AG04450 (cell line): Measurements from ENCODE around the gene ODAPH. TPM values are rescaled to one million over a fixed set of nuclear protein-coding genes. Genes with fewer than 3 reads are reported as not detected.

Experiments used
- CTCF ChIA-PET: fragments of 300-600, 350-600 bp; formaldehyde crosslinking; extraction: SDS; loops from one replicate; lab custom pipeline; 2022; ENCODE audit warnings: antibody characterized with exemption, inconsistent platforms; lab: Charles Lee
- POLR2A ChIA-PET: fragments of 350-600 bp; formaldehyde crosslinking; extraction: SDS; loops from one replicate; lab custom pipeline; 2021; ENCODE audit warnings: antibody characterized with exemption, inconsistent platforms; lab: Yijun Ruan, JAX
- DNase-seq: peaks from one replicate; pipeline ENCODE4 v3.0.0-alpha.2; 2011; ENCODE audit warnings: low read depth, low spot score
- H3K27ac ChIP-seq: one replicate; pipeline ENCODE4 v1.5.1; 2012; ENCODE audit warnings: low read depth, low read length, control low read depth
- H3K27me3 ChIP-seq: one replicate; pipeline ENCODE4 v1.6.0; 2012; ENCODE audit warnings: low read length; ENCODE audit not compliant: control insufficient read depth, insufficient read depth
- H3K4me3 ChIP-seq: 2 replicates; pipeline ENCODE4 v1.5.1; 2011; ENCODE audit warnings: mild to moderate bottlenecking, low read depth, low read length, control low read depth
- H3K9me3 ChIP-seq: 2 replicates; pipeline ENCODE4 v1.5.1; 2012; ENCODE audit warnings: low read length; ENCODE audit not compliant: control insufficient read depth, insufficient read depth
- CTCF ChIP-seq: IDR thresholded peaks from 2 replicates; pipeline ENCODE4 v1.5.1; 2011; ENCODE audit warnings: low read depth, low read length, control low read depth, inconsistent platforms
- polyA plus RNA-seq: library from polyadenylated mRNA; depleted of rRNA; stranded (reverse); fragments of >200 nt; gene quantifications from 2 replicates; pipeline ENCODE4 v1.2.3, GENCODE V29; 2011

The ODAPH gene
- polyA plus RNA-seq, 1 experiment = not detected

- Histone ChIP-seq H3K4me3 (no peak overlapping the region), H3K9me3 (no peaks in the 10 kb centered on the region), H3K27me3 (no peaks in the 10 kb centered on the region), H3K27ac (no peak overlapping the region)
- TF ChIP-seq CTCF = no peak
- ChIA-PET POLR2A (no interaction called here), CTCF (no interaction called here)
- no peak for DNase-seq
Observed at GRCh38 chr4:75549019-75549418, 6.8 kb upstream of the ODAPH start.

- no peaks in the 10 kb centered on the region for H3K9me3 ChIP-seq
- no peak overlapping the region for H3K4me3 ChIP-seq
- ChIA-PET POLR2A (no interaction called here), CTCF (no interaction called here)
- no peak for DNase-seq
- H3K27ac ChIP-seq = no peak overlapping the region
- no peaks in the 10 kb centered on the region for H3K27me3 ChIP-seq
- no peak for TF ChIP-seq CTCF
Observed at GRCh38 chr4:75552452-75552851, 3.4 kb upstream of the ODAPH start.

GRCh38 chr4:75557696-75558095 is 1.8 kb downstream of the ODAPH start:
- H3K9me3 ChIP-seq = no peaks in the 10 kb centered on the region; the same call in 1 of the 2 replicates
- ChIA-PET CTCF (no interaction called here), POLR2A (no interaction called here)
- H3K4me3 ChIP-seq = no peak overlapping the region
- no peak overlapping the region for H3K27ac ChIP-seq
- no peaks in the 10 kb centered on the region for H3K27me3 ChIP-seq
- no peak for DNase-seq
- no peak for TF ChIP-seq CTCF

- no peak for DNase-seq
- ChIA-PET CTCF (no interaction called here), POLR2A (no interaction called here)
- no peak overlapping the region for H3K4me3 ChIP-seq
- no peak for TF ChIP-seq CTCF
- H3K9me3 ChIP-seq = no peaks in the 10 kb centered on the region; the same call in 1 of the 2 replicates
- H3K27me3 ChIP-seq = peaks cover 5% of the 10 kb centered on the region
- no peak overlapping the region for H3K27ac ChIP-seq
Observed at GRCh38 chr4:75561789-75562188, 5.9 kb downstream of the ODAPH start.

GRCh38 chr4:75564023-75564422 is 8.2 kb downstream of the ODAPH start:
- TF ChIP-seq CTCF = no peak
- no peak for DNase-seq
- POLR2A ChIA-PET = no interaction called here
- Histone ChIP-seq H3K27me3 (peaks cover 8% of the 10 kb centered on the region), H3K4me3 (no peak overlapping the region), H3K9me3 (no peaks in the 10 kb centered on the region; the same call in 1 of the 2 replicates), H3K27ac (no peak overlapping the region)
- CTCF ChIA-PET = no interaction called here
